Breast epithelium (tissue), 3 donors: ENCODE measurements around the gene GCH1.

Experiments
- POLR2A ChIP-seq: fragments of 450-650 bp; IDR thresholded peaks from one replicate; pipeline ENCODE4 v1.6.1; 2016; ENCODE audit warnings: antibody characterized with exemption, mild to moderate bottlenecking, moderate library complexity
- POLR2AphosphoS5 ChIP-seq, 3 donors: sonication (generic); formaldehyde crosslinking; IDR thresholded peaks; one replicate each; pipeline ENCODE4 v1.6.1; 2017; ENCODE audit warnings: antibody characterized with exemption in 3 of 3
- TF ChIP-seq, protein P1 (sequence below), 3 donors: fragments of 450-650 bp; IDR thresholded peaks; one replicate each; pipeline ENCODE4 v1.5.1; 2016 to 2017; ENCODE audit warnings: antibody characterized with exemption in 3 of 3, mild to moderate bottlenecking in 3 of 3, moderate library complexity in 3 of 3

DNA sequence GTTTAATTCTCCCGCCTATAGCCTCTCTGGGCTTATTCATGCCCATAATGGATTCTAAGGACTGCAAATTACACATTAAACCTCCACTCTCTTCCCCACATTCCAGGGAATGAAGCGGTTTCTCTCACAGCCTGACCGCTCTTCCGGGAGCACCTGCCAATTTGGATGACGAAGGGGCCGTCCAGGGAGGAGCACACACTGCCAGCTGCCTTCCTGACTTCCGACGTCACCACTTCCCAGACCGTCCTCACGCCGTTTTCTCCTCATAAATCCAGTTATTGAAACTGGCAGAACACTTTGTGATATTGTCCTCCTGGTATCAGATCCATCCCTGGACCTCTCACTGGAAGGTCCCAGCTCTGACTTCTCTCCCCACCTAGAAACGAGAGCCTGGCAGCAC lies 87.6 kb downstream of the GCH1 start:
- TF ChIP-seq POLR2A, result no peak
- TF ChIP-seq, protein P1, sequence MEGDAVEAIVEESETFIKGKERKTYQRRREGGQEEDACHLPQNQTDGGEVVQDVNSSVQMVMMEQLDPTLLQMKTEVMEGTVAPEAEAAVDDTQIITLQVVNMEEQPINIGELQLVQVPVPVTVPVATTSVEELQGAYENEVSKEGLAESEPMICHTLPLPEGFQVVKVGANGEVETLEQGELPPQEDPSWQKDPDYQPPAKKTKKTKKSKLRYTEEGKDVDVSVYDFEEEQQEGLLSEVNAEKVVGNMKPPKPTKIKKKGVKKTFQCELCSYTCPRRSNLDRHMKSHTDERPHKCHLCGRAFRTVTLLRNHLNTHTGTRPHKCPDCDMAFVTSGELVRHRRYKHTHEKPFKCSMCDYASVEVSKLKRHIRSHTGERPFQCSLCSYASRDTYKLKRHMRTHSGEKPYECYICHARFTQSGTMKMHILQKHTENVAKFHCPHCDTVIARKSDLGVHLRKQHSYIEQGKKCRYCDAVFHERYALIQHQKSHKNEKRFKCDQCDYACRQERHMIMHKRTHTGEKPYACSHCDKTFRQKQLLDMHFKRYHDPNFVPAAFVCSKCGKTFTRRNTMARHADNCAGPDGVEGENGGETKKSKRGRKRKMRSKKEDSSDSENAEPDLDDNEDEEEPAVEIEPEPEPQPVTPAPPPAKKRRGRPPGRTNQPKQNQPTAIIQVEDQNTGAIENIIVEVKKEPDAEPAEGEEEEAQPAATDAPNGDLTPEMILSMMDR (IDR thresholded peaks at IDR 0.05), result no peak
- TF ChIP-seq POLR2AphosphoS5 (IDR thresholded peaks at IDR 0.05), result no peak
